ENCODE measurements around the gene COL1A1. TPM values are rescaled to one million over a fixed set of nuclear protein-coding genes. Genes with fewer than 3 reads are reported as not detected.

Gene COL1A1
- total and polyA plus RNA-seq, 2 of the 13 experiments (the other 11 are each of a cell fraction or from before 2014, with no cell fraction given), result 0.05 TPM; not detected in 1

DNA sequence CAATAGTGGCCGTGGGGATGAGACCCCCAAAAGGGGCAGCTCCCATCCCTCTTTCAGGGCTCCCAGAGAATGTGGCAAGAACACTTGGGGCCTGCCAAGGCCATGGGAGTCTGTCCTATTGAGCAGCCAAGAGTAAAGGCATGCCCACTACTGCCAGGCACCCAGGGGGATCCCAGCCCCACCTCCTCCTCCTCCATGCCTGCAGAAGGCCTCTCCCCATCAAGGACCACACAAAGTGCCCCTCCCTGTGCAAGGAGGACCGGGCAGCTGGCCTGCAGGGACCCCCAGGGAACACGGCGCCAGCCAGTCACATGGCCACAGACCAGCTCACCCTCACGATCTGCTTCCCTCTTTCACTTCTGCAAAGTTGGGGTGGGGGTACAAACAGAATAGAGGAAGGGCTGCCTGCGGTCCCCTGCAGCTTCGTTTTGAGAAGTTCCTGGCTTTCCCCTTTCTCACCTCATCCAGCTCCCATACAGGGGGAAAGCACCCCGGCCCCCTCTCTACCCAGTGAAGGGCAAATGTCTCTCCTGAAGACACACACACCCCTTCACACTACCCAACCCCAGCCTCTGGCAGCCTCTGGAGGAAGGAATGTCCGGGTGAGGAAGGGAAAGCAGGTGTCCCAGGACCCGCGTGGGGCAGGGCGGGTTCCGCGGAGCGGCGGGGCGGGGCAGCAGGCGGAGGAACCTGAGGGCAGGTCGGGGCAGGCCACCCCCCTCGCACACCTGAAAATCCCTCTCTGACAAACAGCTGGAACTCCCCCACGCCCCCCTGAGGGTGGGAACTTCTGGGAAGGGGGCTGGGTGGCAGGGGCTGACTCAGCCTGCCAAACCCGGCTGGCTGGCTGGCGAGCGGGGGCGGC is 53.0 kb downstream of the COL1A1 start (continued):
- peak; percentile 25 for TF ChIP-seq HNRNPK (IDR thresholded peaks at IDR 0.05; ENCODE audit: low read depth, low read length, poor library complexity, severe bottlenecking)
- no peak for TF ChIP-seq NCOA2 (CRISPR knock-in tag; IDR thresholded peaks at IDR 0.05)
- TF ChIP-seq FOSL2 (CRISPR knock-in tag; IDR thresholded peaks at IDR 0.05), result peak; percentile 79
- TF ChIP-seq ZNF362 (CRISPR knock-in tag; IDR thresholded peaks at IDR 0.05; ENCODE audit: borderline replicate concordance), result no peak
- TF ChIP-seq, protein P1, sequence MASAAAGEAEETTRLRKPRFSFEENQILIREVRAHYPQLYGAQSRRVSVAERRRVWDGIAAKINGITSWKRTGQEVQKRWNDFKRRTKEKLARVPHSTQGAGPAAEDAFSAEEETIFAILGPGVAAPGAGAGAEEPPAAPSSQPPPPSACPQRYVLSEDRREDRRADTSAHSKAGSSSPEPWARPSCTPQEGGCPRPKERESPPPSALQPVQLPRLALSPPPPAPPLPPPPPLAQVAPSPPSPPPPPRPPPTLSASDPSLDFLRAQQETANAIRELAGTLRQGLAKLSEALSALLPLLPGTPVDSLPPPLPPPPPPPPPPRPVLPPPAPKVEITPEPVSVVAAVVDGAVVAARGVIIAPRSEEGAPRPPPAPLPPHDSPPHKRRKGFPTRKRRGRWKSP (CRISPR knock-in tag; IDR thresholded peaks at IDR 0.05), result no peak
- TF ChIP-seq ZMYM3 (CRISPR knock-in tag; IDR thresholded peaks at IDR 0.05), result no peak
- TF ChIP-seq CAMTA2 (CRISPR knock-in tag; IDR thresholded peaks at IDR 0.05; ENCODE audit: borderline replicate concordance), result no peak
- 0 out of 2 replicates have a peak, but pooled peaks have one; percentile 15 for TF ChIP-seq ZNF607 (CRISPR knock-in tag; IDR thresholded peaks at IDR 0.05; ENCODE audit: borderline replicate concordance)
- no peak for TF ChIP-seq KAT7 (CRISPR knock-in tag; IDR thresholded peaks at IDR 0.05; ENCODE audit: borderline replicate concordance)
- TF ChIP-seq, protein P2, sequence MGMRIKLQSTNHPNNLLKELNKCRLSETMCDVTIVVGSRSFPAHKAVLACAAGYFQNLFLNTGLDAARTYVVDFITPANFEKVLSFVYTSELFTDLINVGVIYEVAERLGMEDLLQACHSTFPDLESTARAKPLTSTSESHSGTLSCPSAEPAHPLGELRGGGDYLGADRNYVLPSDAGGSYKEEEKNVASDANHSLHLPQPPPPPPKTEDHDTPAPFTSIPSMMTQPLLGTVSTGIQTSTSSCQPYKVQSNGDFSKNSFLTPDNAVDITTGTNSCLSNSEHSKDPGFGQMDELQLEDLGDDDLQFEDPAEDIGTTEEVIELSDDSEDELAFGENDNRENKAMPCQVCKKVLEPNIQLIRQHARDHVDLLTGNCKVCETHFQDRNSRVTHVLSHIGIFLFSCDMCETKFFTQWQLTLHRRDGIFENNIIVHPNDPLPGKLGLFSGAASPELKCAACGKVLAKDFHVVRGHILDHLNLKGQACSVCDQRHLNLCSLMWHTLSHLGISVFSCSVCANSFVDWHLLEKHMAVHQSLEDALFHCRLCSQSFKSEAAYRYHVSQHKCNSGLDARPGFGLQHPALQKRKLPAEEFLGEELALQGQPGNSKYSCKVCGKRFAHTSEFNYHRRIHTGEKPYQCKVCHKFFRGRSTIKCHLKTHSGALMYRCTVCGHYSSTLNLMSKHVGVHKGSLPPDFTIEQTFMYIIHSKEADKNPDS (CRISPR knock-in tag; IDR thresholded peaks at IDR 0.05), result no peak
- peak; percentile 33 for TF ChIP-seq AGO2 (optimal IDR thresholded peaks at IDR 0.05; ENCODE audit: low read depth, low read length)
- no peak for TF ChIP-seq NCOA1 (CRISPR knock-in tag; IDR thresholded peaks at IDR 0.05)
- TF ChIP-seq ERF (CRISPR knock-in tag; IDR thresholded peaks at IDR 0.05), result no peak
- TF ChIP-seq ZNF326 (CRISPR knock-in tag; IDR thresholded peaks at IDR 0.05; ENCODE audit: borderline replicate concordance), result no peak
- TF ChIP-seq ZKSCAN5 (CRISPR knock-in tag; IDR thresholded peaks at IDR 0.05), result no peak
- TF ChIP-seq CCAR2 (optimal IDR thresholded peaks at IDR 0.05; ENCODE audit: low read depth, low read length), result no peak
- TF ChIP-seq KLF9 (CRISPR knock-in tag; IDR thresholded peaks at IDR 0.05; ENCODE audit: low read depth), result 0 out of 2 replicates have a peak, but pooled peaks have one; percentile 31
- TF ChIP-seq SKIL (CRISPR knock-in tag; IDR thresholded peaks at IDR 0.05; ENCODE audit: borderline replicate concordance), result no peak
- TF ChIP-seq, protein P3, sequence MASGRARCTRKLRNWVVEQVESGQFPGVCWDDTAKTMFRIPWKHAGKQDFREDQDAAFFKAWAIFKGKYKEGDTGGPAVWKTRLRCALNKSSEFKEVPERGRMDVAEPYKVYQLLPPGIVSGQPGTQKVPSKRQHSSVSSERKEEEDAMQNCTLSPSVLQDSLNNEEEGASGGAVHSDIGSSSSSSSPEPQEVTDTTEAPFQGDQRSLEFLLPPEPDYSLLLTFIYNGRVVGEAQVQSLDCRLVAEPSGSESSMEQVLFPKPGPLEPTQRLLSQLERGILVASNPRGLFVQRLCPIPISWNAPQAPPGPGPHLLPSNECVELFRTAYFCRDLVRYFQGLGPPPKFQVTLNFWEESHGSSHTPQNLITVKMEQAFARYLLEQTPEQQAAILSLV (CRISPR knock-in tag; IDR thresholded peaks at IDR 0.05; ENCODE audit: borderline replicate concordance), result 0 out of 2 replicates have a peak, but pooled peaks have one; percentile 6
- no peak for TF ChIP-seq FOXP1 (IDR thresholded peaks at IDR 0.05)
- TF ChIP-seq FOXP1 (CRISPR knock-in tag; IDR thresholded peaks at IDR 0.05), result no peak
